ENCODE measurements around the gene KLHL24. TPM values are rescaled to one million over a fixed set of nuclear protein-coding genes. Genes with fewer than 3 reads are reported as not detected.
"Not testable (repeated sequence)": the region's sequence is repeated elsewhere in the genome, so short reads cannot be mapped to it uniquely, and the experiment has no call there.

The KLHL24 gene
- total RNA-seq, 2 experiments from 2014 or later, result 6.7 to 8.0 TPM

GRCh38 chr3:183697610-183698317, 62.3 kb downstream of the KLHL24 start, which contains the start of gene YEATS2:
Gene YEATS2, plus strand, starts transcription at chr3:183697797. Its CDS starts 17,366 bp downstream, at chr3:183715163.
- H3K36me3 Mint-ChIP-seq, result peaks cover 28% of the 10 kb centered on the region
- no peaks in the 10 kb centered on the region for H3K27me3 Mint-ChIP-seq
- peak within 1 kb of the TSS; percentile 92 for H3K27ac Mint-ChIP-seq
- peak; percentile 79 for DNase-seq
- no peaks in the 10 kb centered on the region for H3K9me3 Mint-ChIP-seq
- H3K4me1 Mint-ChIP-seq, result peaks cover 35% of the 10 kb centered on the region
- peak within 1 kb of the TSS; percentile 87 for H3K4me3 Mint-ChIP-seq

DNA sequence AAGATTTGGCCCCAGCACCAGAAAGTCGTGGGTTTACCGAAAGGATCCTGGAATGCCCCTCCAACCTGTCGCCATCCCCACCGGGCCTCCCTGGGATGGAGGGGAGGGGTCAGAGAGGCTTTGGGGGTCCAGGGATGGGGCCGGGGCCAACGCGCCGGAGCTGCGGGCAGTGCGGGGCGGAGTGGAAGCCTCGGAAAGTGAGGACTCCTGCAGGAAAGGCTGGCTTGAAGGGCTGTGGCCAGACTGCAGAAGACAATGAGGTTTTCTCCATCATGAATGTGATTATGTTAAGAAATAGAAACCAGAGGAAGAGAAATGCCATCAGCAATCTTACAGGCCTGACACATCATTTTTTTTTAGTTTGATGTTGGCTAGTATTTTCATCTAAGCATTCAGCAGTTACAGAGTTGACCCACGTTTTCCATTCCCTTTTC, 62.9 kb downstream of the KLHL24 start:
- Mint-ChIP-seq H3K4me1 (peaks cover 39% of the 10 kb centered on the region), H3K27ac (peak overlapping the region; percentile 92), H3K27me3 (no peaks in the 10 kb centered on the region), H3K9me3 (no peaks in the 10 kb centered on the region), H3K36me3 (peaks cover 28% of the 10 kb centered on the region), H3K4me3 (peak overlapping the region; percentile 87)
- no peak for DNase-seq

DNA sequence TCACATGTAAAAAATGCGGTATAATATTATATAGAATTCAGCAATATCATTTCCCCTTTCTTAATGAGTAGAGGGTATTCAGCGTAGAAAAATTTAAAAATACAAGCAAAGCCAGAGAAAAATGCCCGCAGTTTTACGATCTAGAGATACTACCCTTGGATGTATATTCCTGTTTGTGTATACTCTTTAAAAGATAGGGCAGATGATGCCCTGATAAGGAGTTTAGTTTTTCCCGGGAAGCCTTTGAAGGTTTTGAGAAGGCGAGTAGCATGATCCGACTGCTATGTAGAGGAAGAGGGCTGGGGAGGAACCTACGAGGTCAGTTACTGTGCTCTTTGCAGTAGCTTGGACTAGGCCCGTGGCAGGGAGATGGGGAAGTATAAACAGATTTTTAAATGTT, 63.3 kb downstream of the KLHL24 start:
- Mint-ChIP-seq H3K4me3 (peak overlapping the region; percentile 87), H3K36me3 (peaks cover 28% of the 10 kb centered on the region), H3K27ac (peak overlapping the region; percentile 92), H3K27me3 (no peaks in the 10 kb centered on the region), H3K9me3 (no peaks in the 10 kb centered on the region), H3K4me1 (peaks cover 41% of the 10 kb centered on the region)
- DNase-seq, result no peak

DNA sequence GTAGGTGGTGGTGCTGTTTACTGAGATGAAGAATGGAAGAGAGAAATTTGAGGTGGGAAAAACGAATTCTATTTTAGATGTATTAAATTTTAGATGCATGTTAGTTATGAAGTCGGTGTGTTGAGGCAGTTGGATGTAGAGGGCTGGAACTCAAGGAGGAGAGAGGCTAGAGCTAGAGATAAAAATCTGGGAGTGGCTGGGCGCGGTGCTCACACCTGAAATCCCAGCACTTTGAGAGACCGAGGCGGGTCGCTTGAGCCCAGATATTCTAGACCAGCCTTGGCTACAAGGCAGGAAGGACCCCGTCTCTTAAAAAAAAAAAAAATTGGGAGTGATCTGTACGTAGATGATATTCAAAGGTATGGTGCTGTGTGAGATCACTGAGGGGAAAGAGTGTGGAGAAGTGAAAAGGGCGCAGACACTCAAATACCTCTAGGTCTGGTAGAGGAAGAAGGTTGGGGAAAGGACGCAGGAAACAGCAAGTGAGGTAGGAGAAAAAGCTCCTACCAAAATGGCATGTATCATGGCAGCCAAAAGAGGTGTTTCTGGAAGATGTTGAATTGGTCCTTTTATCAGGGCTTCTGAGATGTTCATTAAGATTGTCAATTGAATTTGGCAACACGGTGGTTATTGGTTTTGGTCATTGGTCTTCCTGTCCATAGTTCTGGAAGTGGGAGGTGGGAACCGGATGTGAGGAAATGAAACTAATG, 64.0 kb downstream of the KLHL24 start:
- no peaks in the 10 kb centered on the region for H3K27me3 Mint-ChIP-seq

GRCh38 chr3:183701744-183702143, 66.3 kb downstream of the KLHL24 start:
- no peak overlapping the region for H3K27ac Mint-ChIP-seq
- DNase-seq, result no peak
- peaks cover 50% of the 10 kb centered on the region for H3K4me1 Mint-ChIP-seq
- H3K4me3 Mint-ChIP-seq, result no peak overlapping the region
- no peaks in the 10 kb centered on the region for H3K9me3 Mint-ChIP-seq
- no peaks in the 10 kb centered on the region for H3K27me3 Mint-ChIP-seq
- H3K36me3 Mint-ChIP-seq, result peaks cover 37% of the 10 kb centered on the region

More for the DNA sequence above, 64.0 kb downstream of the KLHL24 start:
- Mint-ChIP-seq H3K9me3 (no peaks in the 10 kb centered on the region), H3K4me3 (peak overlapping the region; percentile 87), H3K4me1 (peaks cover 44% of the 10 kb centered on the region), H3K36me3 (peaks cover 28% of the 10 kb centered on the region), H3K27ac (peak overlapping the region; percentile 92)
- DNase-seq, result no peak

DNA sequence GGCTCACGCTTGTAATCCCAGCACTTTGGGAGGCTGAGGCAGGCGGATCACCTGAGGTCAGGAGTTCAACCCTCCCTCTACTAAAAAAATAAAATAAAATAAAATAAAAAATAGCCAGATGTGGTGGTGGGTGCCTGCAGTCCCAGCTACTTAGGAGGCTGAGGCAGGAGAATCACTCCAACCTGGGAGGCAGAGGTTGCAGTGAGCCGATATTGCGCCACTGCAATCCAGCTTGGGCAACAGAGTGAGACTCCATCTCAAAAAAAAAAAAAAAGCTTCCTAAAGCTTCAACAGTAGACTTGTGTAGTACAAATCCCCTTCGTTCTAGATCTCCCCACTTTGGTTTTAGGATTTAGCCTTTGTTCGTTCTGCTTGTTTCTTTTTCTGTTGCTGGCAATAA, 68.5 kb downstream of the KLHL24 start:
- DNase-seq, H3K4me3 Mint-ChIP-seq, H3K27me3 Mint-ChIP-seq, H3K9me3 Mint-ChIP-seq, H3K27ac Mint-ChIP-seq: not testable (repeated sequence)
- peaks cover 31% of the 10 kb centered on the region for H3K36me3 Mint-ChIP-seq
- H3K4me1 Mint-ChIP-seq, result peaks cover 42% of the 10 kb centered on the region

GRCh38 chr3:183710231-183710630, 74.8 kb downstream of the KLHL24 start:
- Mint-ChIP-seq H3K4me1 (peaks cover 13% of the 10 kb centered on the region), H3K9me3 (no peaks in the 10 kb centered on the region), H3K4me3 (no peak overlapping the region), H3K36me3 (peaks cover 12% of the 10 kb centered on the region), H3K27me3 (no peaks in the 10 kb centered on the region), H3K27ac (no peak overlapping the region)
- DNase-seq, result no peak

- no peak overlapping the region for H3K4me3 Mint-ChIP-seq
- H3K27me3 Mint-ChIP-seq, result no peaks in the 10 kb centered on the region
- H3K9me3 Mint-ChIP-seq, result no peaks in the 10 kb centered on the region
- H3K36me3 Mint-ChIP-seq, result peaks cover 3% of the 10 kb centered on the region
- no peak for DNase-seq
- no peak overlapping the region for H3K27ac Mint-ChIP-seq
- H3K4me1 Mint-ChIP-seq, result peaks cover 7% of the 10 kb centered on the region
Observed at GRCh38 chr3:183711516-183711915, 76.1 kb downstream of the KLHL24 start.

- H3K27me3 Mint-ChIP-seq, result no peaks in the 10 kb centered on the region
- H3K36me3 Mint-ChIP-seq, result peaks cover 11% of the 10 kb centered on the region
- no peak for DNase-seq
- no peak overlapping the region for H3K4me3 Mint-ChIP-seq
- no peaks in the 10 kb centered on the region for H3K9me3 Mint-ChIP-seq
- H3K4me1 Mint-ChIP-seq, result peaks cover 8% of the 10 kb centered on the region
- no peak overlapping the region for H3K27ac Mint-ChIP-seq
Observed at GRCh38 chr3:183714622-183715021, 79.2 kb downstream of the KLHL24 start.

- no peaks in the 10 kb centered on the region for H3K9me3 Mint-ChIP-seq
- no peaks in the 10 kb centered on the region for H3K27me3 Mint-ChIP-seq
- H3K36me3 Mint-ChIP-seq, result peaks cover 20% of the 10 kb centered on the region
- H3K4me1 Mint-ChIP-seq, result peaks cover 1% of the 10 kb centered on the region
- no peak for DNase-seq
- no peak overlapping the region for H3K27ac Mint-ChIP-seq
- no peak overlapping the region for H3K4me3 Mint-ChIP-seq
Observed at GRCh38 chr3:183718012-183718411, 82.6 kb downstream of the KLHL24 start.

DNA sequence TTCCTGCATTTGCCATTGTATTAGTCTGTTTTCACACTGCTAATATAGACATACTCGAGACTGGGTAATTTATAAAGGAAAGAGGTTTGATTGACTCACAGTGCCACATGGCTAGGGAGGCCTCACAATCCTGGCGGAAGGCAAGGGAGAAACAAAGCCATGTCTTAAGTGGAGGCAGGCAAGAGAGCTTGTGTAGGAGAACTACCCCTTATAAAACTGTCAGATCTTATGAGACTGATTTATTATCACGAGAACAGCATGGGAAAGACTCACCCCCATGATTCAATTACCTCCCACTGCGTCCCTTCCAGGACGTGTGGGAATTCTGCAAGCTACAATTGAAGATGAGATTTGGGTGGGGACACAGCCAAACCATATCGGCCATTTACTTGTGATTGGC, 90.0 kb downstream of the KLHL24 start:
- no peak overlapping the region for H3K27ac Mint-ChIP-seq

DNA sequence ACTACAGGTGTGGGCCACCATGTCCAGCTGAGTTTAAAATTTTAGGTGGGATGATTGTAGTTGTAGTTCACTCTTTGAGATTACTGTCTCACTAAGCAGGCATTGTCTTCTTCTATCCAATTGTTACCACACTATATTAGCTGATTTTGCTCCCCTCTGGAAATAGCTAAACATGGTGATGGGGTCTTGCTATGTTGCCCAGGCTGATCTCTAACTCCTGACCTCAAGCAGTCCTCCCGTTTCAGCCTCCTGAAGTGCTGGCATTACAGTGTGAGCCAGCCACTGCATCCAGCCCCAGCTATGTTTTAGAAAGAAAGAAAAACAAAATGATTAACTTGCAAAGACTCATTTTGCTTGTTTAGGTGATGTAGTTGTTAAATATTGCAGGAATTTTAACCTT, 92.8 kb downstream of the KLHL24 start:
- Mint-ChIP-seq H3K27me3 (no peaks in the 10 kb centered on the region), H3K27ac (no peak overlapping the region), H3K4me3 (no peak overlapping the region), H3K4me1 (no peaks in the 10 kb centered on the region), H3K36me3 (peaks cover 53% of the 10 kb centered on the region), H3K9me3 (no peaks in the 10 kb centered on the region)
- no peak for DNase-seq

More for the DNA sequence above, 90.0 kb downstream of the KLHL24 start:
- H3K4me1 Mint-ChIP-seq, result no peaks in the 10 kb centered on the region
- H3K4me3 Mint-ChIP-seq, result no peak overlapping the region
- no peaks in the 10 kb centered on the region for H3K9me3 Mint-ChIP-seq
- H3K36me3 Mint-ChIP-seq, result peaks cover 52% of the 10 kb centered on the region
- DNase-seq, result no peak
- H3K27me3 Mint-ChIP-seq, result no peaks in the 10 kb centered on the region

- DNase-seq, result no peak
- Mint-ChIP-seq H3K36me3 (peaks cover 58% of the 10 kb centered on the region), H3K27ac (no peak overlapping the region), H3K27me3 (no peaks in the 10 kb centered on the region), H3K9me3 (no peaks in the 10 kb centered on the region), H3K4me1 (no peaks in the 10 kb centered on the region), H3K4me3 (no peak overlapping the region)
Observed at GRCh38 chr3:183730361-183730760, 94.9 kb downstream of the KLHL24 start.

GRCh38 chr3:183731611-183732010, 96.2 kb downstream of the KLHL24 start:
- no peaks in the 10 kb centered on the region for H3K27me3 Mint-ChIP-seq
- no peaks in the 10 kb centered on the region for H3K4me1 Mint-ChIP-seq
- H3K4me3 Mint-ChIP-seq, result no peak overlapping the region
- DNase-seq, result no peak
- peaks cover 55% of the 10 kb centered on the region for H3K36me3 Mint-ChIP-seq
- no peak overlapping the region for H3K27ac Mint-ChIP-seq
- H3K9me3 Mint-ChIP-seq, result no peaks in the 10 kb centered on the region

DNA sequence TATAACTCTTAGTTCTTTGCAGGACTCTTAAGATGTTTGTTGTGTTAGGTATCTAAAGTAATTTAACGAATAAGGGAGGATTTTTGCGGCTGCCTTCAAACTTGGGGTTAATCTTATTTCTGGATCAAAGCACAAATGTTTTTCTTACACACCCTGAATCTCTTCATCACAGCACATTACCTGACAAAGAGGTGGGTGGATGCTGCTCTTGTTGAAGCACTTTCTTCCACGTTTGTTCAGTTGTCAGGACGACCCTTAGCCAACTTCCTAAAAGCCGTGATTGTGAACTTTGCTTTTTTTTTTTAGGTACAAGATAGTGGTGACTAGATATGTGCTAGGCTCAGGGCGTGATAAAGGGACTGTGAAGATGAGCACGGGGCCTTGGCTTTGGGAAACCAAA, 98.1 kb downstream of the KLHL24 start:
- no peaks in the 10 kb centered on the region for H3K9me3 Mint-ChIP-seq
- DNase-seq, result no peak
- no peak overlapping the region for H3K4me3 Mint-ChIP-seq
- H3K27ac Mint-ChIP-seq, result no peak overlapping the region
- no peaks in the 10 kb centered on the region for H3K4me1 Mint-ChIP-seq
- peaks cover 59% of the 10 kb centered on the region for H3K36me3 Mint-ChIP-seq
- no peaks in the 10 kb centered on the region for H3K27me3 Mint-ChIP-seq
